ENCODE results near the gene CNBP. TPM values are rescaled to one million over a fixed set of nuclear protein-coding genes. Genes with fewer than 3 reads are reported as not detected.
"Not testable (repeated sequence)": the region's sequence is repeated elsewhere in the genome, so short reads cannot be mapped to it uniquely, and the experiment has no call there.

The CNBP gene
- total RNA-seq, 1 donor from 2014 or later: 490 TPM

DNA sequence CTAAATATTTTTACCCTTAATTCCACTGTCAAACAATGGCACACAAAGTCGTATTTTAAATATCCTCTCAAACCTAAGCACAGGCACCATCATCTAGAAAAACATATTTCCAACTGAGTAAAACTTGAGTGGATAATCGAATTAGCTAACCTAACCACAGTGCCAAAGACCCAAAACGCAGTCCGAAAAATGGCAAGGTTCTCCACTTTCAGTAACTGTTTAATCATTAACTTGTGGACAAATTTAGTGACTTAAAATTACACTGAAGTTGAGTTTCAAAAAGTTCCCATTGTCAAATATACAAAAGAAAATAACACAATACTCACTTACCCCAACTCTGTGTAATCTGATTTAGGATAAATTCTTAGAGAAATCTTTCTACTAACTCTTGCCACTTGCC is 10.0 kb downstream of the CNBP start:
- H3K27me3 ChIP-seq (ENCODE audit: low read depth): no peaks in the 10 kb centered on the region
- peak overlapping the region; percentile 48 for H3K4me3 ChIP-seq
- no peaks in the 10 kb centered on the region for H3K9me3 ChIP-seq (replicated peaks)
- H3K36me3 ChIP-seq: peaks cover 44% of the 10 kb centered on the region
- H3K4me1 ChIP-seq: peaks cover 86% of the 10 kb centered on the region
- intact Hi-C loops (cut with micrococcal nuclease): no loop called here
- TF ChIP-seq CTCF (IDR thresholded peaks at IDR 0.05; ENCODE audit: borderline replicate concordance): no peak
- DNase-seq: no peak
- H3K27ac ChIP-seq (replicated peaks): peak overlapping the region; percentile 100

GRCh38 chr3:129173206-129173605 is 10.5 kb downstream of the CNBP start:
- H3K27ac ChIP-seq (replicated peaks): peak overlapping the region; percentile 100
- no peaks in the 10 kb centered on the region for H3K9me3 ChIP-seq (replicated peaks)
- no peak for TF ChIP-seq CTCF (IDR thresholded peaks at IDR 0.05; ENCODE audit: borderline replicate concordance)
- peaks cover 81% of the 10 kb centered on the region for H3K4me1 ChIP-seq
- peaks cover 44% of the 10 kb centered on the region for H3K36me3 ChIP-seq
- DNase-seq: no peak
- no peaks in the 10 kb centered on the region for H3K27me3 ChIP-seq (ENCODE audit: low read depth)
- intact Hi-C loops (cut with micrococcal nuclease): no loop called here
- peak overlapping the region; percentile 48 for H3K4me3 ChIP-seq

DNA sequence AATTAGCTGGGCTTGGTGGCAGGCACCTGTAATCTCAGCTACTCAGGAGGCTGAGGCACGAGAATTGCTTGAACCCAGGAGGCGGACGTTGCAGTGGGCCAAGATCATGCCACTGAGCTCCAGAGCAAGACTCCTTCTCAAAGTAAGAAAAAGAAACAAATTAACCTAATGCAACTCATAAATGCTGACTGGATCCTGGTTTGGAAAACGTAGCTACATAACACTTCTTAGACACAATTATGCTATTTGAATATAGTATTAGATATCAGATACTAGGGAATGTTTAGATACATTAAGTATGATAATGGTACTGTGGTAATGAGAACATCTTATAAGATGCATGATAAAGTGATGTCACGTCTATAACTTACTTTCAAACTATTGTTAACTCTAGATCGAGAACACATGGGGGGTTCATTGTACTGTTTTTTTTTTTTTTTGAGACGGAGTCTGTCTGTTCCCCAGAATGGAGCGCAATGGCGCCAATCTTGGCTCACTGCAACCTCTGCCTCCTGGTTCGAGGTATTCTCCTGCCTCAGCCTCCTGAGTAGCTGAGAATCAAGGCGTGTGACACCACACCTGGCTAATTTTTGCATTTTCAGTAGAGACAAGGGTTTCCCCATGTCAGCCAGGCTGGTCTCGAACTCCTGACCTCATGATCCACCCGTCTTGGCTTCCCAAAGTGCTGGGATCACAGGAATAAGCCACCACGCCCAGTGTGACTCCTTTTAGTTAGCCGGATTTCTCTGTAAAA is 16.9 kb downstream of the CNBP start:
- Histone ChIP-seq H3K9me3 (replicated peaks) (no peaks in the 10 kb centered on the region), H3K27ac (replicated peaks) (no peak overlapping the region), H3K27me3 (ENCODE audit: low read depth) (no peaks in the 10 kb centered on the region), H3K4me3 (no peak overlapping the region), H3K36me3 (peaks cover 63% of the 10 kb centered on the region), H3K4me1 (peaks cover 26% of the 10 kb centered on the region)
- no peak for TF ChIP-seq CTCF (IDR thresholded peaks at IDR 0.05; ENCODE audit: borderline replicate concordance)
- intact Hi-C loops (cut with micrococcal nuclease): no loop called here
- no peak for DNase-seq

GRCh38 chr3:129165594-129165993 is 18.1 kb downstream of the CNBP start:
- H3K27me3 ChIP-seq (ENCODE audit: low read depth); H3K4me3 ChIP-seq; DNase-seq; intact Hi-C loops (cut with micrococcal nuclease); H3K27ac ChIP-seq (replicated peaks); H3K9me3 ChIP-seq (replicated peaks): not testable (repeated sequence)
- Histone ChIP-seq H3K36me3 (peaks cover 51% of the 10 kb centered on the region), H3K4me1 (peaks cover 22% of the 10 kb centered on the region)

DNA sequence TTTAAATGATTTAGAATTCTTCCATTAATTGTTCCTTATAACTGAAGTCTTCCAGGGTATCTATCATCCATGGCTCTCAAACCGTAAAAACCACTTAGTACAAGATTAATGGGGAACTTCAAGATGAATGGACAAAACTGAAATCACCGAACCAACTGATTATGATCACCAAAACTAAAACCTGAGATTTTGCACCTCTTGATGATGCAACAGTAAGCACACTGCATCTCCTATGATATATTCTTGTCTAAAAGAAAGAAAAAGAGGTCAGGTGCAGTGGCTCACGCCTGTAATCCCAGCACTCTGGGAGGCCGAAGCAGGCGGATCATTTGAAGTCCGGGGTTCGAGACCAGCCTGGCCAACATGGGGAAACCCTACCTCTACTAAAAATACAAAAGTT is 19.2 kb downstream of the CNBP start:
- H3K36me3 ChIP-seq: peaks cover 40% of the 10 kb centered on the region
- H3K4me3 ChIP-seq: no peak overlapping the region
- TF ChIP-seq CTCF (IDR thresholded peaks at IDR 0.05; ENCODE audit: borderline replicate concordance): no peak
- H3K27me3 ChIP-seq (ENCODE audit: low read depth): no peaks in the 10 kb centered on the region
- H3K4me1 ChIP-seq: peaks cover 26% of the 10 kb centered on the region
- no peak overlapping the region for H3K27ac ChIP-seq (replicated peaks)
- H3K9me3 ChIP-seq (replicated peaks): no peaks in the 10 kb centered on the region
- intact Hi-C loops (cut with micrococcal nuclease): no loop called here
- no peak for DNase-seq

- intact Hi-C loops (cut with micrococcal nuclease): no loop called here
- H3K4me1 ChIP-seq: peaks cover 34% of the 10 kb centered on the region
- peak overlapping the region; percentile 98 for H3K27ac ChIP-seq (replicated peaks)
- no peak for TF ChIP-seq CTCF (IDR thresholded peaks at IDR 0.05; ENCODE audit: borderline replicate concordance)
- H3K4me3 ChIP-seq: no peak overlapping the region
- no peaks in the 10 kb centered on the region for H3K27me3 ChIP-seq (ENCODE audit: low read depth)
- no peaks in the 10 kb centered on the region for H3K9me3 ChIP-seq (replicated peaks)
- H3K36me3 ChIP-seq: peaks cover 35% of the 10 kb centered on the region
- no peak for DNase-seq
Observed at GRCh38 chr3:129162729-129163579, 20.7 kb downstream of the CNBP start.

Data from left ventricle myocardium inferior (tissue), 1 donor.